H1 (cell line): ENCODE results near the gene ST3GAL2. TPM values are rescaled to one million over a fixed set of nuclear protein-coding genes. Genes with fewer than 3 reads are reported as not detected.

ENCODE experiments used
- CTCF ChIA-PET: fragments of 300-600 bp; sonication (Branson Sonifier 250); formaldehyde crosslinking; loops from one replicate; lab custom pipeline; 2021; ENCODE audit not compliant: partially characterized antibody; lab: Charles Lee
- POLR2A ChIA-PET: fragments of 300-600 bp; sonication (Branson Sonifier 250); formaldehyde crosslinking; loops from one replicate; lab custom pipeline; 2021; ENCODE audit warnings: inconsistent platforms; ENCODE audit not compliant: partially characterized antibody; lab: Charles Lee
- DNase-seq, 2 experiments: peaks; one replicate each; pipeline versions ENCODE4 v3.0.0 to v3.0.0-alpha.2; 2010 to 2022; ENCODE audit warnings: low spot score in 2 of 2, low read depth in 1 of 2, mixed read lengths in 1 of 2
- FAIRE-seq: peaks from 2 replicates; lab custom pipeline; 2011; peaks lifted over from hg19 to GRCh38; lab: Jason Lieb, UNC
- H2AFZ ChIP-seq: 2 replicates; pipeline ENCODE4 v1.8.1; 2012; ENCODE audit warnings: low read length, inconsistent platforms
- H2AK5ac ChIP-seq: 2 replicates; pipeline ENCODE4 v1.6.1; 2013; ENCODE audit warnings: low read depth, low read length
- H2BK120ac ChIP-seq: replicated peaks from 2 replicates; pipeline ENCODE3; 2013; ENCODE audit warnings: low read depth, low read length, inconsistent platforms
- H2BK12ac ChIP-seq: 2 replicates; pipeline ENCODE4 v1.6.1; 2013; ENCODE audit warnings: low read depth, low read length
- H2BK15ac ChIP-seq: 2 replicates; pipeline ENCODE4 v1.6.1; 2013; ENCODE audit warnings: low read length
- H2BK20ac ChIP-seq: 2 replicates; pipeline ENCODE4 v1.6.1; 2013; ENCODE audit warnings: low read length
- H2BK5ac ChIP-seq: 2 replicates; pipeline ENCODE4 v1.6.1; 2013; ENCODE audit warnings: low read depth, low read length
- H3K14ac ChIP-seq: 2 replicates; pipeline ENCODE4 v1.6.1; 2013; ENCODE audit warnings: inconsistent platforms; ENCODE audit not compliant: insufficient read length
- H3K18ac ChIP-seq: 2 replicates; pipeline ENCODE4 v1.6.1; 2013; ENCODE audit warnings: low read length; ENCODE audit errors: extremely low read depth
- H3K23ac ChIP-seq: 2 replicates; pipeline ENCODE4 v1.6.1; 2013; ENCODE audit warnings: inconsistent platforms; ENCODE audit not compliant: insufficient read length
- H3K23me2 ChIP-seq: 2 replicates; pipeline ENCODE4 v1.6.1; 2013; ENCODE audit warnings: low read depth, low read length
- H3K27ac ChIP-seq: 2 replicates; pipeline ENCODE4 v1.6.1; 2011; ENCODE audit warnings: low read depth, low read length, inconsistent platforms
- H3K27me3 ChIP-seq, 4 experiments: replicated peaks in 1 of 4; 1 replicate in 1 of 4; 2 replicates in 3 of 4; pipeline versions ENCODE4 v1.6.1 to v1.8.1; 2011 to 2013; ENCODE audit warnings: low read length in 3 of 4, mild to moderate bottlenecking in 3 of 4, inconsistent platforms in 2 of 4, mixed read lengths in 2 of 4, moderate library complexity in 1 of 4; ENCODE audit not compliant: control insufficient read depth in 3 of 4, insufficient read depth in 3 of 4; ENCODE audit errors: extremely low read depth in 1 of 4
- H3K36me3 ChIP-seq, 4 experiments: 2 replicates each; pipeline versions ENCODE4 v1.6.1 to v1.8.1; 2011 to 2013; ENCODE audit warnings: mild to moderate bottlenecking in 4 of 4, low read length in 3 of 4, moderate library complexity in 2 of 4, control low read depth in 1 of 4, inconsistent platforms in 1 of 4; ENCODE audit not compliant: insufficient read depth in 4 of 4, control insufficient read depth in 2 of 4
- H3K4ac ChIP-seq: replicated peaks from 2 replicates; pipeline ENCODE3; 2013; ENCODE audit warnings: low read length, low read depth, mixed read lengths, inconsistent platforms; ENCODE audit not compliant: insufficient read length
- H3K4me1 ChIP-seq, 4 experiments: replicated peaks in 1 of 4; 1 replicate in 1 of 4; 2 replicates in 3 of 4; pipeline versions ENCODE4 v1.6.1 to v1.8.1; 2011 to 2013; ENCODE audit warnings: low read length in 3 of 4, inconsistent platforms in 2 of 4, mixed read lengths in 1 of 4; ENCODE audit not compliant: insufficient read depth in 4 of 4, control insufficient read depth in 3 of 4
- H3K4me2 ChIP-seq, 2 experiments: 2 replicates each; pipeline versions ENCODE4 v1.6.1 to v1.8.1; 2011 to 2013; ENCODE audit warnings: low read depth in 2 of 2, low read length in 2 of 2, control low read depth in 1 of 2, inconsistent platforms in 1 of 2, mild to moderate bottlenecking in 1 of 2; ENCODE audit not compliant: insufficient read depth in 1 of 2
- H3K4me3 ChIP-seq, 4 experiments: fragments of 200-600, 300-600 bp in 1 of 4; sonication (generic), shearing (Covaris generic), sonication (Bioruptor Twin) in 1 of 4; 2 replicates each; pipeline versions ENCODE4 v1.5.1 to v1.8.1; 2011 to 2016; ENCODE audit warnings: low read length in 4 of 4, low read depth in 3 of 4, control low read depth in 2 of 4, inconsistent platforms in 2 of 4, mild to moderate bottlenecking in 2 of 4, mixed read lengths in 1 of 4, moderate library complexity in 1 of 4; ENCODE audit not compliant: insufficient read depth in 2 of 4; ENCODE audit errors: extremely low read depth in 1 of 4
- H3K56ac ChIP-seq: replicated peaks from 2 replicates; pipeline ENCODE3; 2013; ENCODE audit warnings: low read depth, mild to moderate bottlenecking, mixed read lengths, low read length, inconsistent platforms; ENCODE audit not compliant: insufficient read length
- H3K79me1 ChIP-seq: 2 replicates; pipeline ENCODE4 v1.6.1; 2013; ENCODE audit warnings: low read depth, low read length, control low read depth
- H3K79me2 ChIP-seq, 2 experiments: 2 replicates each; pipeline versions ENCODE4 v1.6.1 to v1.8.1; 2012 to 2013; ENCODE audit warnings: low read length in 2 of 2, mild to moderate bottlenecking in 2 of 2, inconsistent platforms in 1 of 2; ENCODE audit not compliant: insufficient read depth in 2 of 2, control insufficient read depth in 1 of 2
- H3K9ac ChIP-seq, 4 experiments: replicated peaks in 1 of 4; 1 replicate in 1 of 4; 2 replicates in 3 of 4; pipeline versions ENCODE4 v1.6.1 to v1.8.1; 2011 to 2013; ENCODE audit warnings: low read depth in 3 of 4, low read length in 3 of 4, control low read depth in 2 of 4, mild to moderate bottlenecking in 2 of 4, moderate library complexity in 2 of 4, inconsistent platforms in 1 of 4; ENCODE audit errors: extremely low read depth in 1 of 4
- H3K9me3 ChIP-seq, 2 experiments: 2 replicates each; pipeline versions ENCODE4 v1.6.1 to v1.8.1; 2012 to 2013; ENCODE audit warnings: mild to moderate bottlenecking in 2 of 2, moderate library complexity in 2 of 2, control low read depth in 1 of 2, inconsistent platforms in 1 of 2, low read depth in 1 of 2, low read length in 1 of 2, mixed read lengths in 1 of 2; ENCODE audit not compliant: insufficient read depth in 2 of 2
- H4K20me1 ChIP-seq, 2 experiments: replicated peaks in 1 of 2; 2 replicates each; pipeline versions ENCODE3 to v1.8.1; 2011 to 2013; ENCODE audit warnings: inconsistent platforms in 2 of 2, low read length in 2 of 2, mild to moderate bottlenecking in 1 of 2; ENCODE audit not compliant: insufficient read depth in 2 of 2, control insufficient read depth in 1 of 2
- H4K5ac ChIP-seq: 2 replicates; pipeline ENCODE4 v1.6.1; 2013; ENCODE audit warnings: low read length, low read depth, mixed read lengths, inconsistent platforms; ENCODE audit not compliant: insufficient read length
- H4K8ac ChIP-seq: 2 replicates; pipeline ENCODE4 v1.8.0; 2013; ENCODE audit warnings: mild to moderate bottlenecking, moderate library complexity, low read length, inconsistent platforms; ENCODE audit not compliant: insufficient read depth; ENCODE audit errors: extremely low read depth
- H4K91ac ChIP-seq: replicated peaks from 2 replicates; pipeline ENCODE3; 2013; ENCODE audit warnings: low read length, mixed read lengths, inconsistent platforms; ENCODE audit not compliant: insufficient read length
- ASH2L ChIP-seq: fragments of 200-600, 300-600 bp; sonication (generic); IDR thresholded peaks from one replicate; pipeline ENCODE4 v1.7.1; 2017; ENCODE audit warnings: low read length
- CBX5 ChIP-seq: fragments of 300-800, 300-1000 bp; sonication (generic); IDR thresholded peaks from 2 replicates; pipeline ENCODE4 v1.7.1; 2016; ENCODE audit warnings: antibody characterized with exemption, low read length, low read depth
- EP300 ChIP-seq, 2 experiments: IDR thresholded peaks; 1 replicate in 1 of 2; 2 replicates in 1 of 2; pipeline ENCODE4 v1.6.1; 2011 to 2012; ENCODE audit warnings: low read depth in 2 of 2, low read length in 2 of 2, mild to moderate bottlenecking in 2 of 2, borderline replicate concordance in 1 of 2, inconsistent platforms in 1 of 2, moderate library complexity in 1 of 2
- GABPA ChIP-seq: IDR thresholded peaks from 2 replicates; pipeline ENCODE4 v1.6.1; 2011; ENCODE audit warnings: mild to moderate bottlenecking, low read length, moderate library complexity, borderline replicate concordance; ENCODE audit not compliant: insufficient read depth
- KDM1A ChIP-seq: fragments of 200-600, 300-600 bp; sonication (generic); IDR thresholded peaks from 2 replicates; pipeline ENCODE4 v1.7.1; 2016; ENCODE audit warnings: mild to moderate bottlenecking, low read length, borderline replicate concordance
- NANOG ChIP-seq: IDR thresholded peaks from 2 replicates; pipeline ENCODE4 v1.6.1; 2011; ENCODE audit warnings: low read length, low read depth, mild to moderate bottlenecking, inconsistent platforms; ENCODE audit not compliant: insufficient read depth, poor library complexity, severe bottlenecking
- NRF1 ChIP-seq: IDR thresholded peaks from 2 replicates; pipeline ENCODE4 v1.6.1; 2011; ENCODE audit warnings: mild to moderate bottlenecking, low read depth, low read length, improper control_type of control experiment
- POLR2AphosphoS5 ChIP-seq: IDR thresholded peaks from 2 replicates; pipeline ENCODE4 v1.6.1; 2011; ENCODE audit warnings: low read depth, low read length
- RBBP5 ChIP-seq: IDR thresholded peaks from 2 replicates; pipeline ENCODE4 v1.7.1; 2012; ENCODE audit warnings: low read depth, mild to moderate bottlenecking, inconsistent platforms, low read length, moderate library complexity, borderline replicate concordance
- RFX5 ChIP-seq: IDR thresholded peaks from 2 replicates; pipeline ENCODE4 v1.6.1; 2011; ENCODE audit warnings: low read depth, low read length, improper control_type of control experiment, borderline replicate concordance
- RXRA ChIP-seq: IDR thresholded peaks from 2 replicates; pipeline ENCODE4 v1.6.1; 2011; ENCODE audit warnings: low read depth, mild to moderate bottlenecking, low read length, moderate library complexity; ENCODE audit not compliant: insufficient read depth
- SIRT6 ChIP-seq: IDR thresholded peaks from one replicate; pipeline ENCODE4 v1.7.1; 2012; ENCODE audit warnings: low read length, inconsistent platforms
- SP4 ChIP-seq: IDR thresholded peaks from 2 replicates; pipeline ENCODE4 v1.6.1; 2012; ENCODE audit warnings: low read length, inconsistent platforms
- SRF ChIP-seq: IDR thresholded peaks from 2 replicates; pipeline ENCODE4 v1.6.1; 2011; ENCODE audit warnings: mild to moderate bottlenecking, low read depth, low read length, moderate library complexity
- WGBS, 2 experiments: shearing (Covaris generic) in 1 of 2; methylation state at CpG; one replicate each; pipeline versions ENCODE4 v1.1.6 to v1.1.7; 2013 to 2015; ENCODE audit warnings: low lambda C conversion rate in 2 of 2, mixed read lengths in 2 of 2, inconsistent platforms in 1 of 2, low coverage in 1 of 2, missing lambda C conversion rate in 1 of 2; ENCODE audit not compliant: insufficient replicate concordance in 2 of 2, insufficient coverage in 1 of 2, insufficient read length in 1 of 2; ENCODE audit errors: extremely low coverage in 1 of 2, missing lambda C conversion rate in 1 of 2; 5-methylcytosine and 5-hydroxymethylcytosine counted together
- polyA plus RNA-seq, 7 experiments: library from polyadenylated mRNA; depleted of rRNA in 3 of 7; stranded (reverse) in 5 of 7; unstranded in 2 of 7; fragments of >200 nt in 5 of 7; fragments of 200-250 nt in 2 of 7; gene quantifications; 1 replicate in 5 of 7; 2 replicates in 1 of 7; 4 replicates in 1 of 7; pipeline versions ENCODE4 v1.2.1 to v1.2.3, GENCODE V29; 2011 to 2013; ENCODE audit warnings: missing spikeins in 2 of 7, mixed read lengths in 2 of 7
- total RNA-seq: library from RNA; stranded (reverse); fragmentation: NEBNext Ultra II Directional; extraction: Animal tissue kit (Norgen Biotek cat#: 25700); gene quantifications from 2 replicates; pipeline ENCODE4 v1.2.1, GENCODE V29; 2021

ST3GAL2 gene
- total and polyA plus RNA-seq, 2 of the 8 experiments (the other 6 are each of a cell fraction or from before 2014, with no cell fraction given), result 14.4 to 39.7 TPM

DNA sequence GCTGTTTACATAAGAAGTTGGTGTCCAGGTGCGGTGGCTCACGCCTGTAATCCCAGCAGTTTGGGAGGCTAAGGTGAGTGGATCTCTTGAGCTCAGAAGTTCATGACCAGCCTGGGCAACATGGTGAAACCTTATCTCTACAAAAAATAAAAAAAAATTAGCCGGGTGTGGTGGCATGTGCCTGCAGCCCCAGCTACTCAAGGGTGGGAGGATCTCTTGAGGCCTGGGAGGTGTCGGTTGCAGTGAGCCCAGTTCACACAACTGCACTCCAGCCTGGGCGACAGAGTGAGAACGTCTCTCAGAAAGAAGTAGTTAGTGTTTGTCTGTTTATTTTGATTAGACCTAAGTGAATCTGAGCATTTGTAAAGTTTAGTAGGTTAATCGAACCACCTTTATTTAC lies 79.3 kb downstream of the ST3GAL2 start:
- FAIRE-seq, result no peak
- Histone ChIP-seq H2BK20ac (no peak overlapping the region), H4K8ac (no peak overlapping the region), H2AK5ac (no peak overlapping the region), H2BK12ac (no peak overlapping the region), H3K4me1 (no peaks in the 10 kb centered on the region), H2BK15ac (no peak overlapping the region), H3K4ac (no peak overlapping the region), H4K5ac (no peak overlapping the region), H3K56ac (no peak overlapping the region), H3K9ac (no peak overlapping the region), H3K14ac (no peak overlapping the region), H3K27ac (no peak overlapping the region), H2BK120ac (no peak overlapping the region), H4K91ac (no peak overlapping the region), H3K79me2 (no peaks in the 10 kb centered on the region), H3K18ac (no peak overlapping the region), H4K20me1 (peaks cover 0 to 1% of the 10 kb centered on the region in 2 experiments), H3K27me3 (no peaks in the 10 kb centered on the region), H3K4me2 (no peak overlapping the region), H3K23ac (no peak overlapping the region), H3K23me2 (no peaks in the 10 kb centered on the region), H2BK5ac (no peak overlapping the region), H3K36me3 (peaks cover 21 to 73% (median 54%) of the 10 kb centered on the region in 4 experiments), H3K79me1 (no peaks in the 10 kb centered on the region), H3K9me3 (no peaks in the 10 kb centered on the region), H3K4me3 (no peak overlapping the region), H2AFZ (no peak overlapping the region)
- ChIA-PET POLR2A (interaction anchor here (1.1 to 3.0 kb wide), 6 partner anchors 8 to 163 kb away, joined by 3 to 8 read pairs (median 6); partner anchors contain the start of genes COG4 and DDX19A), CTCF (interaction anchor here (0.9 to 2.5 kb wide), 7 partner anchors 10 to 35 kb away, joined by 3 to 7 read pairs (median 4); partner anchors contain the start of gene DDX19A)
- WGBS, 2 experiments, result 96% methylated on average over 7 of the region's 7 CpGs; no CpG with 5 or more reads in 1 of the 2 experiments
- no peak for DNase-seq
- TF ChIP-seq RXRA (no peak), POLR2AphosphoS5 (no peak), RBBP5 (no peak), GABPA (no peak), NANOG (no peak), NRF1 (no peak), EP300 (IDR thresholded peaks at IDR 0.05; ENCODE audit: borderline replicate concordance in 1 of 2, low read depth in 2 of 2, low read length in 2 of 2) (no peak), SIRT6 (no peak), SP4 (no peak), RFX5 (no peak), KDM1A (no peak), SRF (no peak), CBX5 (no peak), ASH2L (no peak)
